ENCODE data around the gene CENATAC.
"Not testable (repeated sequence)": the region's sequence is repeated elsewhere in the genome, so short reads cannot be mapped to it uniquely, and the experiment has no call there.

CENATAC gene

DNA sequence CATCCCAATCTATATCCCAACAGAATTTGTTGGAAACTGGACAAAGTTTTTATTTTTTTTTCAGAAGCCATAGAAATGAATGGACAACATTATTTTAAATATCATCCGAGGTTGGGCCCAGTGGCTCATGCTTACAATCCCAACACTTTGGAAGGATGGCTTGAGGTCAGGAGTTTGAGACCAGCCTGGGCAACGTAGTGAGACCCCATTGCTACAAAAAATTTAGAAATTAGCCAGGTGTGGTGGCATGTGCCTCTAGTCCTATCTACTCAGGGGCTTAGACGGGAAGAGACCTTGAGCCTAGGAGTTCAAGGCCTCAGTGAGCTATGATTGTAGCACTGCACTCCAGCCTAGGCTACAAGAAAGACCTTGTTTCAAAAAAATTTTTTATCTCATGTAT, 36.9 kb downstream of the CENATAC start:
- TF ChIP-seq, protein P1, sequence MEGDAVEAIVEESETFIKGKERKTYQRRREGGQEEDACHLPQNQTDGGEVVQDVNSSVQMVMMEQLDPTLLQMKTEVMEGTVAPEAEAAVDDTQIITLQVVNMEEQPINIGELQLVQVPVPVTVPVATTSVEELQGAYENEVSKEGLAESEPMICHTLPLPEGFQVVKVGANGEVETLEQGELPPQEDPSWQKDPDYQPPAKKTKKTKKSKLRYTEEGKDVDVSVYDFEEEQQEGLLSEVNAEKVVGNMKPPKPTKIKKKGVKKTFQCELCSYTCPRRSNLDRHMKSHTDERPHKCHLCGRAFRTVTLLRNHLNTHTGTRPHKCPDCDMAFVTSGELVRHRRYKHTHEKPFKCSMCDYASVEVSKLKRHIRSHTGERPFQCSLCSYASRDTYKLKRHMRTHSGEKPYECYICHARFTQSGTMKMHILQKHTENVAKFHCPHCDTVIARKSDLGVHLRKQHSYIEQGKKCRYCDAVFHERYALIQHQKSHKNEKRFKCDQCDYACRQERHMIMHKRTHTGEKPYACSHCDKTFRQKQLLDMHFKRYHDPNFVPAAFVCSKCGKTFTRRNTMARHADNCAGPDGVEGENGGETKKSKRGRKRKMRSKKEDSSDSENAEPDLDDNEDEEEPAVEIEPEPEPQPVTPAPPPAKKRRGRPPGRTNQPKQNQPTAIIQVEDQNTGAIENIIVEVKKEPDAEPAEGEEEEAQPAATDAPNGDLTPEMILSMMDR (IDR thresholded peaks at IDR 0.05; ENCODE audit: poor library complexity, severe bottlenecking) = no peak
- peaks cover 2% of the 10 kb centered on the region for H3K4me1 ChIP-seq (ENCODE audit: insufficient read depth, poor library complexity, severe bottlenecking)
- no peaks in the 10 kb centered on the region for H3K36me3 ChIP-seq (ENCODE audit: low read depth)
- H3K4me3 ChIP-seq (ENCODE audit: severe bottlenecking) = no peak overlapping the region
- no peaks in the 10 kb centered on the region for H3K27me3 ChIP-seq (ENCODE audit: insufficient read depth, poor library complexity, severe bottlenecking)
- no peaks in the 10 kb centered on the region for H3K9me3 ChIP-seq (ENCODE audit: severe bottlenecking)
- no peak overlapping the region for H3K27ac ChIP-seq (ENCODE audit: poor library complexity, severe bottlenecking)
- ATAC-seq (ENCODE audit: low read depth) = no peak
- DNase-seq (ENCODE audit: low spot score) = no peak

DNA sequence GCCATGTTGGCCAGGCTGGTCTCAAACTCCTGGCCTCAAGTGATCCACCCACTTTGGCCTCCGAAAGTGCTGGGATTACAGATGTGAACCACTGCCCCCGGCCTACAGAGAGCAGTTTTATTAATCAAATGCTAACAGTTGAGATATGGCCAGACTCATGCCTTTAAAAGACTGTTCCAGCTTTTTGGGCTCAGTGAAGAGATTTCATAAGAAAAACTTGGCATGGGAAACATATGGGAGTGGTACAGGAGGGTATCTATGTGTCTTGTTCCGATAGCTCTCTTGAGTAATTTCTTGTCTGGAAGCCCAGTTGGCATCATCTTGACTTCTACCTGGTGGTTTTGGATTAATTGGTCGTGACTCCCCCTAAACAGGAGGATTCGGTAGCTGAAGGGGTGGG, 40.9 kb downstream of the CENATAC start:
- Histone ChIP-seq H3K27ac (ENCODE audit: poor library complexity, severe bottlenecking) (no peak overlapping the region), H3K4me1 (ENCODE audit: insufficient read depth, poor library complexity, severe bottlenecking) (no peaks in the 10 kb centered on the region), H3K36me3 (ENCODE audit: low read depth) (no peaks in the 10 kb centered on the region), H3K27me3 (ENCODE audit: insufficient read depth, poor library complexity, severe bottlenecking) (no peaks in the 10 kb centered on the region), H3K4me3 (ENCODE audit: severe bottlenecking) (no peak overlapping the region), H3K9me3 (ENCODE audit: severe bottlenecking) (no peaks in the 10 kb centered on the region)
- DNase-seq (ENCODE audit: low spot score) (no peak), ATAC-seq (ENCODE audit: low read depth) (no peak)
- TF ChIP-seq, protein P1 (IDR thresholded peaks at IDR 0.05; ENCODE audit: poor library complexity, severe bottlenecking) = no peak

DNA sequence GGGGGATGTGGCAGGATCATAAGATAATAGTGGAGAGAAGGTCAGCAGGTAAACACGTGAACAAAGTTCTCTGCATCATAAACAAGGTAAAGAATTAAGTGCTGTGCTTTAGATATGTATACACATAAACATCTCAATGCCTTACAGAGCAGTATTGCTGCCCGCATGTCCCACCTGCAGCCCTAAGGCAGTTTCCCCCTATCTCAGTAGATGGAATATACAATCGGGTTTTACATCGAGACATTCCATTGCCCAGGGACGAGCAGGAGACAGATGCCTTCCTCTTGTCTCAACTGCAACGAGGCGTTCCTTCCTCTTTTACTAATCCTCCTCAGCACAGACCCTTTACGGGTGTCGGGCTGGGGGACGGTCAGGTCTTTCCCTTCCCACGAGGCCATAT, 41.5 kb downstream of the CENATAC start:
- not testable (repeated sequence) for H3K9me3 ChIP-seq (ENCODE audit: severe bottlenecking); DNase-seq (ENCODE audit: low spot score); ATAC-seq (ENCODE audit: low read depth); H3K36me3 ChIP-seq (ENCODE audit: low read depth); H3K27me3 ChIP-seq (ENCODE audit: insufficient read depth, poor library complexity, severe bottlenecking); H3K4me1 ChIP-seq (ENCODE audit: insufficient read depth, poor library complexity, severe bottlenecking); H3K27ac ChIP-seq (ENCODE audit: poor library complexity, severe bottlenecking); H3K4me3 ChIP-seq (ENCODE audit: severe bottlenecking)

DNA sequence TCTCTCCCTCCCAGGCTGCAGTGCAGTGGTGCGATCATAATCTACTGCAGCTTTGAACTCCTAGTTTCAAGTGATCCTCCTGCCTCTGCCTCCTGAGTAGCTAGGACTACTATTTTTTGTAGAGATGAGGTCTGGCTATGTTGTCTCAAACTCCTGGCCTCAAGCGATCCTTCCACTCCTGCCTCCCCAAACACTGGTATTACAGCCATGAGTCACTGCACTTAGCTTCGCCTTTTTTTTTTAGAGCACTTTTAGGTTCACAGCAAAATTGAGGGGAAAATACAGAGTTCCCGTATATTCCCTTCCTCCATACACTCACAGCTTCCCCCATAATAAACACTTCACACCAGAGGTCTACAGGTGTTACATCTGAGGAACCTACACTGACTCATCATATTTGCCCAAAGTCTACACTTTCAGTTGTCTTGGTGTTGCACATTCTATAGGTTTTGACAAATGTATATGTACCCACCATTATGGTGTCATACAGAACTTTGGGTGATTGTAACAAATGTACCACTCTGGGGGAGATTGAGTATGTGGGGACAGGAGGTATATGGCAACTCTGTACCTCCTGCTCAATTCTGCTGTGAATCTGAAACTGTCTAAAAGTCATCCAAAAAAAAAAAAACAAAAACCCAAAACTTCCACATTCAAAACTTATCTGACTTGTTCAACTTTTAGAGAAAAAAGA, 44.0 kb downstream of the CENATAC start:
- TF ChIP-seq, protein P1 (IDR thresholded peaks at IDR 0.05; ENCODE audit: poor library complexity, severe bottlenecking) = no peak
- peaks cover 24% of the 10 kb centered on the region for H3K36me3 ChIP-seq (ENCODE audit: low read depth)
- H3K4me3 ChIP-seq (ENCODE audit: severe bottlenecking) = no peak overlapping the region
- DNase-seq (ENCODE audit: low spot score) = no peak
- no peaks in the 10 kb centered on the region for H3K9me3 ChIP-seq (ENCODE audit: severe bottlenecking)
- no peaks in the 10 kb centered on the region for H3K4me1 ChIP-seq (ENCODE audit: insufficient read depth, poor library complexity, severe bottlenecking)
- peak; percentile 40; the same call in 2 of the 3 replicates for ATAC-seq (ENCODE audit: low read depth)
- no peaks in the 10 kb centered on the region for H3K27me3 ChIP-seq (ENCODE audit: insufficient read depth, poor library complexity, severe bottlenecking)
- no peak overlapping the region for H3K27ac ChIP-seq (ENCODE audit: poor library complexity, severe bottlenecking)

DNA sequence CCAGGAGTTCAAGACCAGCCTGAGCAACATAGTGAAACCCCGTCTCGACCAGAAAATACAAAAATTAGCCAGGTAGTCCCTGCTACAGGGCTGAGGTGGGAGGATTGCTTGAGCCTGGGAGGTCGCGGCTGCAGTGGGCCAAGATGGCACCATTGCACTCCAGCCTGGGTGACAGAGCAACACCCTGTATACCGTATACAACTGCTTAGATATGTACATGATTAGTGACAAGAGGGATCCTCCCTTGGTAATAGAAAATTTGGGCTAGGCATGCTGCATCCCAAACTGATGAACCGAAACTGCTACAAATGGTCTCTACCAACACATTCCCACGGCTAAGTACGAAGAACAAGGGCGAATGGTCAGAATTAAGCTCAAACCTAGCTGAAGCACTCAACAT, 45.0 kb downstream of the CENATAC start:
- DNase-seq (ENCODE audit: low spot score) (no peak), ATAC-seq (ENCODE audit: low read depth) (no peak)
- TF ChIP-seq, protein P1 (IDR thresholded peaks at IDR 0.05; ENCODE audit: poor library complexity, severe bottlenecking) = no peak
- no peak overlapping the region for H3K27ac ChIP-seq (ENCODE audit: poor library complexity, severe bottlenecking)
- H3K27me3 ChIP-seq (ENCODE audit: insufficient read depth, poor library complexity, severe bottlenecking) = no peaks in the 10 kb centered on the region
- no peak overlapping the region for H3K4me3 ChIP-seq (ENCODE audit: severe bottlenecking)
- H3K9me3 ChIP-seq (ENCODE audit: severe bottlenecking) = no peaks in the 10 kb centered on the region
- peaks cover 34% of the 10 kb centered on the region for H3K36me3 ChIP-seq (ENCODE audit: low read depth)
- H3K4me1 ChIP-seq (ENCODE audit: insufficient read depth, poor library complexity, severe bottlenecking) = no peaks in the 10 kb centered on the region
